Endothelial cell of umbilical vein (primary cell): ENCODE measurements around the gene EFS. TPM values are rescaled to one million over a fixed set of nuclear protein-coding genes. Genes with fewer than 3 reads are reported as not detected.

Source experiments
- BruUV-seq: library from RNA; stranded (reverse); fragments of 400-500 nt; replicated peaks from 2 replicates; lab custom pipeline; 2021; lab: Mats Ljungman, UMichigan
- CTCF ChIA-PET: fragments of 300-600, 350-600 bp; sonication (Branson Sonifier 250); formaldehyde crosslinking; loops from one replicate; lab custom pipeline; 2021; ENCODE audit warnings: antibody characterized with exemption, inconsistent platforms; lab: Charles Lee
- POLR2A ChIA-PET: fragments of 300-600, 350-600 bp; sonication (Branson Sonifier 250); formaldehyde crosslinking; loops from one replicate; lab custom pipeline; 2021; ENCODE audit warnings: antibody characterized with exemption, inconsistent platforms; lab: Charles Lee
- DNase-seq: peaks from one replicate; pipeline ENCODE4 v3.0.0-alpha.2; 2011; ENCODE audit warnings: low read depth, low spot score
- FAIRE-seq: peaks from 2 replicates; lab custom pipeline; 2011; peaks lifted over from hg19 to GRCh38; lab: Jason Lieb, UNC
- H2AFZ ChIP-seq: 2 replicates; pipeline ENCODE4 v1.6.0; 2012; ENCODE audit warnings: low read depth, low read length, control low read depth, inconsistent platforms
- H3K27ac ChIP-seq: 2 replicates; pipeline ENCODE4 v1.5.1; 2011; ENCODE audit warnings: low read depth, mild to moderate bottlenecking, control low read depth, low read length, moderate library complexity; ENCODE audit not compliant: insufficient read depth
- H3K27me3 ChIP-seq, 2 experiments: 2 replicates each; pipeline versions ENCODE4 v1.6.0 to v1.6.1; 2011; ENCODE audit warnings: low read length in 2 of 2, mixed read lengths in 1 of 2; ENCODE audit not compliant: control insufficient read depth in 2 of 2, insufficient read depth in 2 of 2
- H3K36me3 ChIP-seq, 2 experiments: 2 replicates in 1 of 2; 3 replicates in 1 of 2; pipeline ENCODE4 v1.5.1; 2011; ENCODE audit warnings: low read length in 2 of 2, mild to moderate bottlenecking in 1 of 2, moderate library complexity in 1 of 2; ENCODE audit not compliant: control insufficient read depth in 2 of 2, insufficient read depth in 2 of 2; ENCODE audit errors: extremely low read depth in 1 of 2
- H3K4me1 ChIP-seq: 3 replicates; pipeline ENCODE4 v1.5.1; 2011; ENCODE audit warnings: mild to moderate bottlenecking, low read length; ENCODE audit not compliant: control insufficient read depth, insufficient read depth; ENCODE audit errors: extremely low read depth
- H3K4me2 ChIP-seq: 2 replicates; pipeline ENCODE4 v1.6.1; 2011; ENCODE audit warnings: low read length, control low read depth, mixed read lengths; ENCODE audit not compliant: insufficient read depth
- H3K4me3 ChIP-seq, 3 experiments: fragments of 200-600 bp in 1 of 3; sonication (generic), shearing (Covaris generic) in 1 of 3; replicated peaks in 1 of 3; 2 replicates each; pipeline ENCODE4 v1.5.1; 2011 to 2016; ENCODE audit warnings: control low read depth in 3 of 3, low read length in 3 of 3, mild to moderate bottlenecking in 2 of 3, inconsistent platforms in 1 of 3, low read depth in 1 of 3, moderate library complexity in 1 of 3; ENCODE audit not compliant: insufficient read depth in 1 of 3
- H3K79me2 ChIP-seq: 2 replicates; pipeline ENCODE4 v1.6.0; 2012; ENCODE audit warnings: low read length, inconsistent platforms; ENCODE audit not compliant: control insufficient read depth, insufficient read depth
- H3K9ac ChIP-seq: replicated peaks from 2 replicates; pipeline ENCODE3; 2011; ENCODE audit warnings: low read length, control low read depth; ENCODE audit not compliant: insufficient read depth; ENCODE audit errors: extremely low read depth
- H3K9me1 ChIP-seq: replicated peaks from 3 replicates; pipeline ENCODE4 v1.6.0; 2011; ENCODE audit warnings: mild to moderate bottlenecking, low read length; ENCODE audit not compliant: control insufficient read depth, insufficient read depth; ENCODE audit errors: extremely low read depth
- H3K9me3 ChIP-seq: replicated peaks from 2 replicates; pipeline ENCODE4 v1.5.1; 2012; ENCODE audit warnings: low read length, inconsistent platforms; ENCODE audit not compliant: control insufficient read depth, insufficient read depth
- H4K20me1 ChIP-seq: replicated peaks from 2 replicates; pipeline ENCODE3; 2011; ENCODE audit warnings: mild to moderate bottlenecking, low read length; ENCODE audit not compliant: control insufficient read depth, insufficient read depth; ENCODE audit errors: extremely low read depth
- EZH2 ChIP-seq: IDR thresholded peaks from 2 replicates; pipeline ENCODE4 v1.6.1; 2012; ENCODE audit warnings: borderline replicate concordance, low read depth, mild to moderate bottlenecking, moderate library complexity, low read length, inconsistent platforms; ENCODE audit not compliant: severe bottlenecking
- GATA2 ChIP-seq: IDR thresholded peaks from 2 replicates; pipeline ENCODE4 v1.7.0; 2011; ENCODE audit warnings: low read depth, mild to moderate bottlenecking, moderate library complexity, mixed read lengths, low read length; ENCODE audit not compliant: insufficient read length, insufficient read depth
- JUN ChIP-seq: IDR thresholded peaks from 2 replicates; pipeline ENCODE4 v1.6.1; 2011; ENCODE audit warnings: borderline replicate concordance, low read depth; ENCODE audit not compliant: insufficient read length, insufficient read depth
- MYC ChIP-seq: IDR thresholded peaks from one replicate; pipeline ENCODE4 v1.6.1; 2011; ENCODE audit warnings: mild to moderate bottlenecking, low read depth, low read length
- POLR2AphosphoS5 ChIP-seq: IDR thresholded peaks from 2 replicates; pipeline ENCODE4 v1.6.1; 2012; ENCODE audit warnings: low read depth, mild to moderate bottlenecking, control low read depth, low read length, moderate library complexity; ENCODE audit not compliant: insufficient read depth
- dilution Hi-C: fragments of 300-500 bp; cut with MboI; formaldehyde crosslinking; loops from one replicate; pipeline ENCODE4 v1.15.0; 2019; ENCODE audit warnings: low sequenced_read_pairs; ENCODE audit not compliant: extremely low pct_ligation_motif_present
- intact Hi-C: fragments of 100-400 bp; cut with micrococcal nuclease; formaldehyde crosslinking; loops from one replicate; pipeline ENCODE4 v1.10.0; 2022
- polyA plus RNA-seq, 4 experiments: library from polyadenylated mRNA; depleted of rRNA in 3 of 4; stranded (reverse) in 3 of 4; unstranded in 1 of 4; fragments of >200 nt; gene quantifications; 2 replicates each; pipeline versions ENCODE4 v1.2.1 to v1.2.3, GENCODE V29; 2011 to 2012; ENCODE audit warnings: missing spikeins in 1 of 4
- total RNA-seq: library from RNA; stranded (reverse); gene quantifications from 2 replicates; pipeline ENCODE4 v1.2.3, GENCODE V29; 2021

EFS gene
- total and polyA plus RNA-seq, 2 donors (not counting 3 experiments of a cell fraction or from before 2014, with no cell fraction given), result 0.03 to 0.13 TPM

GRCh38 chr14:23365732-23366425 is 907 bp upstream of the EFS start:
- no TSS peak for BruUV-seq
- FAIRE-seq (no peak), DNase-seq (no peak)
- CTCF ChIA-PET, result no interaction called here
- Histone ChIP-seq H3K4me1 (no peaks in the 10 kb centered on the region), H3K27me3 (peaks cover 42 to 47% of the 10 kb centered on the region in 2 experiments), H3K9me1 (no peaks in the 10 kb centered on the region), H3K9ac (no peak overlapping the region), H4K20me1 (no peaks in the 10 kb centered on the region), H3K36me3 (no peaks in the 10 kb centered on the region), H3K4me2 (no peak overlapping the region), H3K9me3 (no peaks in the 10 kb centered on the region), H3K27ac (no peak overlapping the region), H3K79me2 (no peaks in the 10 kb centered on the region), H2AFZ (no peak overlapping the region), H3K4me3 (no peak overlapping the region)
- POLR2A ChIA-PET, result no interaction called here
- TF ChIP-seq MYC (no peak), EZH2 (peak; percentile 69)
- intact Hi-C loops, result no loop called here
- dilution Hi-C loops, result no loop called here

- intact Hi-C loops (no loop called here), dilution Hi-C loops (no loop called here)
- H3K9ac ChIP-seq, result no peak overlapping the region
- no peak overlapping the region for H2AFZ ChIP-seq
- no peak overlapping the region for H3K4me3 ChIP-seq
- H3K4me2 ChIP-seq, result no peak overlapping the region
- no peak overlapping the region for H3K27ac ChIP-seq
- peaks cover 42 to 47% of the 10 kb centered on the region in 2 experiments for H3K27me3 ChIP-seq
- no peak for DNase-seq
- H3K9me1 ChIP-seq, result no peaks in the 10 kb centered on the region
- no peaks in the 10 kb centered on the region for H4K20me1 ChIP-seq
- no peaks in the 10 kb centered on the region for H3K36me3 ChIP-seq
- no peaks in the 10 kb centered on the region for H3K9me3 ChIP-seq
- H3K4me1 ChIP-seq, result no peaks in the 10 kb centered on the region
- ChIA-PET CTCF (no interaction called here), POLR2A (no interaction called here)
- H3K79me2 ChIP-seq, result no peaks in the 10 kb centered on the region
- BruUV-seq, result no TSS peak
- no peak for TF ChIP-seq JUN
- no peak for TF ChIP-seq POLR2AphosphoS5
- no peak for TF ChIP-seq GATA2
- peak; percentile 37 for TF ChIP-seq EZH2
- TF ChIP-seq MYC, result no peak
- no peak for FAIRE-seq
These were observed 572 bp downstream of the EFS start for GRCh38 chr14:23364164-23365035.
